ENCODE measurements around the gene CDKAL1. TPM values are rescaled to one million over a fixed set of nuclear protein-coding genes. Genes with fewer than 3 reads are reported as not detected.

The CDKAL1 gene
- total RNA-seq, 1 donor from 2014 or later = 11.3 TPM

DNA sequence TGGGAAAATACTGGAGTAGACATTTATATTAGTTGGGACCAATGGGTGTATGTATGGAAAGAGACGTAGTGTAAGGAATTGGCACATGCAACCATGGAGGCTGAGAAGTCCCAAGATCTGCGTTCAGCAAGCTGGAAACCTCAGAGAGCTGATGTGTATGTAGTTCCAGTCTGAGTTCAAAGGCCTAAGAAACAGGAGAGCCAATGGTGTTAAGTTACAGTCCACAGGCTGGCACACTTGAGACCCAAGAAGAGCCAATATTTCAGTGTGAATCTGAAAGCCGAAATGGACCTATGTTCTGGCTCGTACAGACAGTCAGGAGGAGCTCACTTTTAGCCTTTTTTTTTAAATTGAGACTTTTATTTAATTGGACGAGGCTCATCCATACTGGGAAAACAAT lies 244.2 kb downstream of the CDKAL1 start:
- intact Hi-C loops (cut with DNase I) = no loop called here
- no peaks in the 10 kb centered on the region for H3K36me3 ChIP-seq

GRCh38 chr6:20778912-20779311 lies 244.7 kb downstream of the CDKAL1 start:
- H3K4me1 ChIP-seq = no peaks in the 10 kb centered on the region
- intact Hi-C loops (cut with DNase I) = no loop called here
- DNase-seq (ENCODE audit: extremely low spot score in 2 of 2) = no peak
- H3K27me3 ChIP-seq = no peaks in the 10 kb centered on the region
- H3K9me3 ChIP-seq = no peaks in the 10 kb centered on the region
- no peak overlapping the region for H3K27ac ChIP-seq
- TF ChIP-seq POLR2AphosphoS5 (IDR thresholded peaks at IDR 0.05; ENCODE audit: insufficient read depth in 1 of 2, low read depth in 1 of 2) (no peak), POLR2A (IDR thresholded peaks at IDR 0.05) (no peak)
- TF ChIP-seq, protein P1, sequence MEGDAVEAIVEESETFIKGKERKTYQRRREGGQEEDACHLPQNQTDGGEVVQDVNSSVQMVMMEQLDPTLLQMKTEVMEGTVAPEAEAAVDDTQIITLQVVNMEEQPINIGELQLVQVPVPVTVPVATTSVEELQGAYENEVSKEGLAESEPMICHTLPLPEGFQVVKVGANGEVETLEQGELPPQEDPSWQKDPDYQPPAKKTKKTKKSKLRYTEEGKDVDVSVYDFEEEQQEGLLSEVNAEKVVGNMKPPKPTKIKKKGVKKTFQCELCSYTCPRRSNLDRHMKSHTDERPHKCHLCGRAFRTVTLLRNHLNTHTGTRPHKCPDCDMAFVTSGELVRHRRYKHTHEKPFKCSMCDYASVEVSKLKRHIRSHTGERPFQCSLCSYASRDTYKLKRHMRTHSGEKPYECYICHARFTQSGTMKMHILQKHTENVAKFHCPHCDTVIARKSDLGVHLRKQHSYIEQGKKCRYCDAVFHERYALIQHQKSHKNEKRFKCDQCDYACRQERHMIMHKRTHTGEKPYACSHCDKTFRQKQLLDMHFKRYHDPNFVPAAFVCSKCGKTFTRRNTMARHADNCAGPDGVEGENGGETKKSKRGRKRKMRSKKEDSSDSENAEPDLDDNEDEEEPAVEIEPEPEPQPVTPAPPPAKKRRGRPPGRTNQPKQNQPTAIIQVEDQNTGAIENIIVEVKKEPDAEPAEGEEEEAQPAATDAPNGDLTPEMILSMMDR (IDR thresholded peaks at IDR 0.05) = no peak
- no peak overlapping the region for H3K4me3 ChIP-seq
- no peaks in the 10 kb centered on the region for H3K36me3 ChIP-seq

More for the DNA sequence above, 244.2 kb downstream of the CDKAL1 start:
- no peak for TF ChIP-seq POLR2AphosphoS5 (IDR thresholded peaks at IDR 0.05; ENCODE audit: insufficient read depth in 1 of 2, low read depth in 1 of 2)
- TF ChIP-seq, protein P1 (IDR thresholded peaks at IDR 0.05) = no peak
- no peak for TF ChIP-seq POLR2A (IDR thresholded peaks at IDR 0.05)
- Histone ChIP-seq H3K9me3 (no peaks in the 10 kb centered on the region), H3K4me1 (no peaks in the 10 kb centered on the region), H3K4me3 (no peak overlapping the region), H3K27me3 (no peaks in the 10 kb centered on the region), H3K27ac (no peak overlapping the region)
- DNase-seq (ENCODE audit: extremely low spot score in 2 of 2) = no peak

- no peak for DNase-seq (ENCODE audit: extremely low spot score in 2 of 2)
- no peak for TF ChIP-seq POLR2AphosphoS5 (IDR thresholded peaks at IDR 0.05; ENCODE audit: insufficient read depth in 1 of 2, low read depth in 1 of 2)
- TF ChIP-seq, protein P1 (IDR thresholded peaks at IDR 0.05) = no peak
- H3K27me3 ChIP-seq = no peaks in the 10 kb centered on the region
- H3K9me3 ChIP-seq = no peaks in the 10 kb centered on the region
- no peak overlapping the region for H3K4me3 ChIP-seq
- H3K27ac ChIP-seq = no peak overlapping the region
- H3K4me1 ChIP-seq = no peaks in the 10 kb centered on the region
- intact Hi-C loops (cut with DNase I) = no loop called here
- H3K36me3 ChIP-seq = no peaks in the 10 kb centered on the region
Measured at GRCh38 chr6:20789162-20789561, 254.9 kb downstream of the CDKAL1 start.

DNA sequence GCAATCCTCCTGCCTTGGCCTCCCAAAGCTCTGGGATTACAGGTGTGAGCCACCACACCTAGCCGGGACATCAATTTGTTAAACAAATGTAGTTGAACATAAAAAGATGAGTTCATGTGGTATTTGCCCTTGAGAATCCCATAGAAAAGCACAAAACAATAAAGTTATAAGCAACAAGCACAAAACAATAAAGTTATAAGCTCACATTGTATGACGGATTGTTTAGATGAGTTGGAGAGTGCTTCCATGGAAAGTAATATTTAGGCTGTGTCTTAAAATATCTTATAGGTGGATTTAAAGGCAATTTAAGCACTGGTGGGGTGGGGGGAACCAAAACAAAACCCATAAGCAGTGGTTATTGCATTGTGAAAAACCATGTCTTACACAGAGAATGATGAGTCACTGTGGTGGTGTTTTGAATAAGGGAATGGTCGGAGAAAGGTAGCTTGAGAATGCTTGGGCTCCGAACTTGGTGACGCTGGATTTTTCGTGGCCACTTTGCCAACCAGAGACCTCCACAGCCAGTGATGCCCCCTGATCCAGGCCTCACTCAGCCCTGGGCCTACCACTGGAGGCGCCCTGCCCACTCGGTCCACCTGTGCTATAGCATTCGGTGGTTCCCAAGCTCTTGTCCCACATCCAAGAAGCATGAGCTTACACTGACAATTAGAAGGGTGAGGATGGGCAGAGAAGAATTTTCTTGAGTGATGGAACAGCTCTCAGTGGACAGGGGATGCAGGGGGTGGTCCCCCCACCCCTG lies 256.0 kb downstream of the CDKAL1 start:
- Histone ChIP-seq H3K27ac (no peak overlapping the region), H3K9me3 (no peaks in the 10 kb centered on the region), H3K4me1 (no peaks in the 10 kb centered on the region), H3K27me3 (no peaks in the 10 kb centered on the region), H3K36me3 (no peaks in the 10 kb centered on the region), H3K4me3 (no peak overlapping the region)
- intact Hi-C loops (cut with DNase I) = no loop called here
- DNase-seq (ENCODE audit: extremely low spot score in 2 of 2) = no peak
- TF ChIP-seq POLR2A (IDR thresholded peaks at IDR 0.05) = no peak
- TF ChIP-seq, protein P1 (IDR thresholded peaks at IDR 0.05) = no peak
- no peak for TF ChIP-seq POLR2AphosphoS5 (IDR thresholded peaks at IDR 0.05; ENCODE audit: insufficient read depth in 1 of 2, low read depth in 1 of 2)

- Histone ChIP-seq H3K4me3 (no peak overlapping the region), H3K36me3 (no peaks in the 10 kb centered on the region), H3K4me1 (no peaks in the 10 kb centered on the region), H3K9me3 (no peaks in the 10 kb centered on the region), H3K27me3 (no peaks in the 10 kb centered on the region), H3K27ac (no peak overlapping the region)
- intact Hi-C loops (cut with DNase I) = no loop called here
- no peak for DNase-seq (ENCODE audit: extremely low spot score in 2 of 2)
- TF ChIP-seq POLR2A (IDR thresholded peaks at IDR 0.05) (no peak), POLR2AphosphoS5 (IDR thresholded peaks at IDR 0.05; ENCODE audit: insufficient read depth in 1 of 2, low read depth in 1 of 2) (no peak)
- TF ChIP-seq, protein P1 (IDR thresholded peaks at IDR 0.05) = no peak
Measured at GRCh38 chr6:20791074-20791473, 256.8 kb downstream of the CDKAL1 start.

All from vagina (tissue), 2 donors.